Left lung (tissue), 10 donors: ENCODE data around the gene PTPN22. TPM values are rescaled to one million over a fixed set of nuclear protein-coding genes. Genes with fewer than 3 reads are reported as not detected.

Experiments
- ATAC-seq: fragments of 200-7000 bp; cut with Tn5 transposase; one replicate; pipeline ENCODE4 v1.9.1; 2020; ENCODE audit warnings: moderate library complexity
- DNase-seq, 4 donors: peaks; one replicate each; pipeline ENCODE4 v3.0.0-alpha.2; 2013 to 2020
- H3K27ac ChIP-seq, 2 donors: fragments of 200-600 bp; sonication (generic) in 1 of 2; one replicate each; pipeline versions ENCODE4 v1.5.0 to v1.8.0; 2020 to 2021
- H3K27me3 ChIP-seq, 2 donors: fragments of 200-600 bp; sonication (generic) in 1 of 2; one replicate each; pipeline versions ENCODE4 v1.5.0 to v1.8.0; 2020 to 2021
- H3K36me3 ChIP-seq, 2 donors: fragments of 200-600 bp; sonication (generic) in 1 of 2; one replicate each; pipeline versions ENCODE4 v1.5.0 to v1.8.0; 2020 to 2021
- H3K4me1 ChIP-seq, 2 donors: fragments of 200-600 bp; one replicate each; pipeline ENCODE4 v1.8.0; 2021
- H3K4me3 ChIP-seq, 2 donors: fragments of 200-600 bp; sonication (generic) in 1 of 2; one replicate each; pipeline versions ENCODE4 v1.5.0 to v1.8.0; 2020 to 2021; ENCODE audit warnings: mild to moderate bottlenecking in 1 of 2
- H3K9me3 ChIP-seq, 2 donors: fragments of 200-600 bp; sonication (generic) in 1 of 2; one replicate each; pipeline versions ENCODE4 v1.5.0 to v1.8.0; 2020 to 2021
- CTCF ChIP-seq, 2 donors: fragments of 200-600 bp; sonication (generic) in 1 of 2; IDR thresholded peaks; one replicate each; pipeline versions ENCODE4 v1.5.0 to v1.8.0; 2021; ENCODE audit warnings: antibody characterized with exemption in 2 of 2
- intact Hi-C, 2 donors: fragments of 100-400 bp; cut with DNase I; formaldehyde crosslinking; loops; one replicate each; pipeline versions ENCODE4 v1.11.2 to v1.14.2; 2022
- polyA plus RNA-seq, 6 donors: library from polyadenylated mRNA; unstranded; fragments of 120-200 nt; gene quantifications; one replicate each; pipeline ENCODE4 v1.2.1, GENCODE V29; 2013; ENCODE audit not compliant: insufficient read length in 6 of 6
- total RNA-seq, 2 donors: library from RNA; stranded (reverse); fragmentation: NEBNext Ultra II Directional; extraction: Animal tissue kit (Norgen Biotek cat#: 25700); gene quantifications; one replicate each; pipeline ENCODE4 v1.2.1, GENCODE V29; 2021
- donor health status: DM: no; HTN: yes; CAD: no.
- donor health status: DM: no; HTN: no; CAD: no.

PTPN22 gene
- total and polyA plus RNA-seq, 8 donors = 0.62 to 10.0 (median 0.93) TPM

- H3K9me3 ChIP-seq = no peaks in the 10 kb centered on the region
- no peak for ATAC-seq
- no peaks in the 10 kb centered on the region for H3K4me1 ChIP-seq
- H3K27ac ChIP-seq = no peak overlapping the region
- no peak for TF ChIP-seq CTCF (IDR thresholded peaks at IDR 0.05)
- no peak for DNase-seq
- H3K27me3 ChIP-seq = no peaks in the 10 kb centered on the region
- H3K4me3 ChIP-seq = no peak overlapping the region
- peaks cover 0 to 28% of the 10 kb centered on the region in 2 donors for H3K36me3 ChIP-seq
- intact Hi-C loops = no loop called here
Measured at GRCh38 chr1:113821916-113822315, 49.6 kb downstream of the PTPN22 start.

- ATAC-seq (no peak), DNase-seq (no peak)
- H3K4me3 ChIP-seq = no peak overlapping the region
- peaks cover 0 to 17% of the 10 kb centered on the region in 2 donors for H3K36me3 ChIP-seq
- H3K4me1 ChIP-seq = no peaks in the 10 kb centered on the region
- H3K27ac ChIP-seq = no peak overlapping the region
- TF ChIP-seq CTCF (IDR thresholded peaks at IDR 0.05) = no peak
- no peaks in the 10 kb centered on the region for H3K27me3 ChIP-seq
- intact Hi-C loops = no loop called here
- no peaks in the 10 kb centered on the region for H3K9me3 ChIP-seq
Measured at GRCh38 chr1:113818578-113818977, 52.9 kb downstream of the PTPN22 start.

GRCh38 chr1:113813218-113813617 is 58.3 kb downstream of the PTPN22 start:
- Histone ChIP-seq H3K36me3 (no peaks in the 10 kb centered on the region), H3K27me3 (no peaks in the 10 kb centered on the region), H3K27ac (peak overlapping the region in 1 of 2 donors; percentile 97), H3K4me1 (peaks cover 13 to 37% of the 10 kb centered on the region in 2 donors), H3K4me3 (no peak overlapping the region), H3K9me3 (no peaks in the 10 kb centered on the region)
- intact Hi-C loops = no loop called here
- ATAC-seq (no peak), DNase-seq (no peak)
- no peak for TF ChIP-seq CTCF (IDR thresholded peaks at IDR 0.05)

GRCh38 chr1:113812661-113813135 is 58.8 kb downstream of the PTPN22 start:
- peaks cover 13 to 42% of the 10 kb centered on the region in 2 donors for H3K4me1 ChIP-seq
- peak overlapping the region; percentile 96 to 97 for H3K27ac ChIP-seq
- H3K27me3 ChIP-seq = no peaks in the 10 kb centered on the region
- peak overlapping the region; percentile 32 to 97 for H3K4me3 ChIP-seq
- DNase-seq = peak in 1 of 4 donors; percentile 43
- intact Hi-C loops = no loop called here
- no peak for TF ChIP-seq CTCF (IDR thresholded peaks at IDR 0.05)
- no peaks in the 10 kb centered on the region for H3K9me3 ChIP-seq
- no peaks in the 10 kb centered on the region for H3K36me3 ChIP-seq
- ATAC-seq = no peak

GRCh38 chr1:113811888-113812660 is 59.4 kb downstream of the PTPN22 start, which contains the start of gene RSBN1:
TSS of gene RSBN1 (minus strand) at chr1:113812476. CDS start at chr1:113812412, 64 bp downstream.
- peaks cover 13 to 46% of the 10 kb centered on the region in 2 donors for H3K4me1 ChIP-seq
- TF ChIP-seq CTCF (IDR thresholded peaks at IDR 0.05) = peak in 1 of 2 donors; percentile 33
- peak; percentile 95 for ATAC-seq
- peak; percentile 98 to 100 (median 100) for DNase-seq
- peak within 1 kb of the TSS; percentile 96 to 97 for H3K27ac ChIP-seq
- no peaks in the 10 kb centered on the region for H3K36me3 ChIP-seq
- H3K27me3 ChIP-seq = no peaks in the 10 kb centered on the region
- H3K4me3 ChIP-seq = peak within 1 kb of the TSS; percentile 83 to 97
- intact Hi-C loops = no loop called here
- H3K9me3 ChIP-seq = no peaks in the 10 kb centered on the region
